Islet precursor cell (in vitro differentiated cells): Measurements from ENCODE around the gene GNG13.
A peak's percentile ranks its signal among the peaks of the same experiment; 100 is the strongest.
"Not testable (repeated sequence)": the region's sequence is repeated elsewhere in the genome, so short reads cannot be mapped to it uniquely, and the experiment has no call there.

ENCODE experiments used
- DNase-seq: peaks from one replicate; pipeline ENCODE4 v3.0.0-alpha.2; 2018

The GNG13 gene

GRCh38 chr16:799948-800833, at the start of gene GNG13:
Gene GNG13 (minus strand): TSS chr16:800734. CDS start chr16:799077, 1,657 bp downstream.
- peak; percentile 74 for DNase-seq

GRCh38 chr16:848510-849253, 48.1 kb upstream of the GNG13 start:
- no peak for DNase-seq

- DNase-seq: no peak
Measured at GRCh38 chr16:847681-848445, 47.3 kb upstream of the GNG13 start.

- DNase-seq: no peak
Measured at GRCh38 chr16:847151-847550, 46.6 kb upstream of the GNG13 start.

- no peak for DNase-seq
Measured at GRCh38 chr16:845351-845745, 44.8 kb upstream of the GNG13 start.

GRCh38 chr16:844638-845350, 44.3 kb upstream of the GNG13 start:
- DNase-seq: no peak

- DNase-seq: no peak
Measured at GRCh38 chr16:843771-844170, 43.2 kb upstream of the GNG13 start.

- no peak for DNase-seq
Measured at GRCh38 chr16:842711-843560, 42.4 kb upstream of the GNG13 start.

GRCh38 chr16:842061-842476, 41.5 kb upstream of the GNG13 start:
- no peak for DNase-seq

GRCh38 chr16:841455-842060, 41.0 kb upstream of the GNG13 start:
- DNase-seq: no peak

GRCh38 chr16:840561-841454, 40.3 kb upstream of the GNG13 start:
- DNase-seq: no peak

GRCh38 chr16:839643-840408, 39.3 kb upstream of the GNG13 start:
- no peak for DNase-seq

GRCh38 chr16:838741-839140, 38.2 kb upstream of the GNG13 start:
- no peak for DNase-seq

- DNase-seq: not testable (repeated sequence)
Measured at GRCh38 chr16:836822-837221, 36.3 kb upstream of the GNG13 start.

- DNase-seq: no peak
Measured at GRCh38 chr16:836221-836620, 35.7 kb upstream of the GNG13 start.

GRCh38 chr16:835373-835772, 34.8 kb upstream of the GNG13 start:
- no peak for DNase-seq

GRCh38 chr16:833411-833810, 32.9 kb upstream of the GNG13 start:
- no peak for DNase-seq

GRCh38 chr16:832652-833336, 32.3 kb upstream of the GNG13 start:
- DNase-seq: no peak
